ENCODE measurements around the gene LEMD3. TPM values are rescaled to one million over a fixed set of nuclear protein-coding genes. Genes with fewer than 3 reads are reported as not detected.

LEMD3 gene
- polyA plus RNA-seq, 1 donor from 2014 or later: 41.0 TPM

GRCh38 chr12:65269603-65270002 is 100.2 kb downstream of the LEMD3 start:
- Histone ChIP-seq H3K9ac (ENCODE audit: low read length) (no peak overlapping the region), H3K79me2 (replicated peaks; ENCODE audit: insufficient read depth, low read length) (no peaks in the 10 kb centered on the region), H2AFZ (ENCODE audit: low read depth, low read length) (no peak overlapping the region), H3K9me2 (ENCODE audit: insufficient read depth, low read length) (no peaks in the 10 kb centered on the region), H3K4me2 (ENCODE audit: low read length) (no peak overlapping the region), H3K9me3 (ENCODE audit: low read length) (no peaks in the 10 kb centered on the region), H3F3A (ENCODE audit: insufficient read depth, low read length, poor library complexity, severe bottlenecking) (no peaks in the 10 kb centered on the region), H4K20me1 (ENCODE audit: insufficient read depth) (no peaks in the 10 kb centered on the region), H3K4me3 (ENCODE audit: low read length) (no peak overlapping the region), H3K27ac (ENCODE audit: low read length) (no peak overlapping the region), H3K27me3 (ENCODE audit: insufficient read depth, low read depth, low read length) (no peaks in the 10 kb centered on the region), H3K36me3 (ENCODE audit: insufficient read depth, low read length) (no peaks in the 10 kb centered on the region)
- no peak for TF ChIP-seq EP300 (conservative IDR thresholded peaks at IDR 0.05; ENCODE audit: poor library complexity, severe bottlenecking)
- TF ChIP-seq POLR2AphosphoS5 (IDR thresholded peaks at IDR 0.05): no peak
- no peak for TF ChIP-seq TAF1 (IDR thresholded peaks at IDR 0.05; ENCODE audit: low read depth)

- H3K4me2 ChIP-seq (ENCODE audit: low read length): no peak overlapping the region
- no peak overlapping the region for H2AFZ ChIP-seq (ENCODE audit: low read depth, low read length)
- TF ChIP-seq TAF1 (IDR thresholded peaks at IDR 0.05; ENCODE audit: low read depth) (no peak), RAD21 (conservative IDR thresholded peaks at IDR 0.05) (no peak), EP300 (conservative IDR thresholded peaks at IDR 0.05; ENCODE audit: poor library complexity, severe bottlenecking) (no peak), EZH2 (IDR thresholded peaks at IDR 0.05; ENCODE audit: borderline replicate concordance, insufficient read depth, low read length, poor library complexity, severe bottlenecking) (no peak), POLR2AphosphoS5 (IDR thresholded peaks at IDR 0.05) (no peak)
- H3K27ac ChIP-seq (ENCODE audit: low read length): no peak overlapping the region
- H3K36me3 ChIP-seq (ENCODE audit: insufficient read depth, low read length): no peaks in the 10 kb centered on the region
- no peaks in the 10 kb centered on the region for H3F3A ChIP-seq (ENCODE audit: insufficient read depth, low read length, poor library complexity, severe bottlenecking)
- H3K27me3 ChIP-seq (ENCODE audit: insufficient read depth, low read depth, low read length): peaks cover 22% of the 10 kb centered on the region
- H3K4me3 ChIP-seq (ENCODE audit: low read length): no peak overlapping the region
- H3K9ac ChIP-seq (ENCODE audit: low read length): no peak overlapping the region
- no peaks in the 10 kb centered on the region for H3K79me2 ChIP-seq (replicated peaks; ENCODE audit: insufficient read depth, low read length)
- no peaks in the 10 kb centered on the region for H4K20me1 ChIP-seq (ENCODE audit: insufficient read depth)
- no peaks in the 10 kb centered on the region for H3K9me3 ChIP-seq (ENCODE audit: low read length)
- H3K9me2 ChIP-seq (ENCODE audit: insufficient read depth, low read length): no peaks in the 10 kb centered on the region
Measured at GRCh38 chr12:65274602-65275272, 105.4 kb downstream of the LEMD3 start.

- Histone ChIP-seq H3F3A (ENCODE audit: insufficient read depth, low read length, poor library complexity, severe bottlenecking) (no peaks in the 10 kb centered on the region), H3K27me3 (ENCODE audit: insufficient read depth, low read depth, low read length) (peaks cover 28% of the 10 kb centered on the region), H3K4me2 (ENCODE audit: low read length) (no peak overlapping the region), H3K9ac (ENCODE audit: low read length) (no peak overlapping the region), H3K4me3 (ENCODE audit: low read length) (no peak overlapping the region), H3K36me3 (ENCODE audit: insufficient read depth, low read length) (no peaks in the 10 kb centered on the region), H3K79me2 (replicated peaks; ENCODE audit: insufficient read depth, low read length) (no peaks in the 10 kb centered on the region), H2AFZ (ENCODE audit: low read depth, low read length) (no peak overlapping the region), H4K20me1 (ENCODE audit: insufficient read depth) (no peaks in the 10 kb centered on the region), H3K9me2 (ENCODE audit: insufficient read depth, low read length) (no peaks in the 10 kb centered on the region), H3K9me3 (ENCODE audit: low read length) (no peaks in the 10 kb centered on the region), H3K27ac (ENCODE audit: low read length) (no peak overlapping the region)
- no peak for TF ChIP-seq TAF1 (IDR thresholded peaks at IDR 0.05; ENCODE audit: low read depth)
- no peak for TF ChIP-seq CTCF (IDR thresholded peaks at IDR 0.05; ENCODE audit: poor library complexity, severe bottlenecking)
- TF ChIP-seq MXI1 (conservative IDR thresholded peaks at IDR 0.05; ENCODE audit: poor library complexity, severe bottlenecking): no peak
- TF ChIP-seq SMC3 (conservative IDR thresholded peaks at IDR 0.05; ENCODE audit: poor library complexity): no peak
- no peak for TF ChIP-seq POLR2AphosphoS5 (IDR thresholded peaks at IDR 0.05)
- no peak for TF ChIP-seq EZH2 (IDR thresholded peaks at IDR 0.05; ENCODE audit: borderline replicate concordance, insufficient read depth, low read length, poor library complexity, severe bottlenecking)
- no peak for TF ChIP-seq EP300 (conservative IDR thresholded peaks at IDR 0.05; ENCODE audit: poor library complexity, severe bottlenecking)
- TF ChIP-seq RAD21 (conservative IDR thresholded peaks at IDR 0.05): no peak
- TF ChIP-seq REST (IDR thresholded peaks at IDR 0.05; ENCODE audit: borderline replicate concordance): no peak
Measured at GRCh38 chr12:65275627-65276026, 106.2 kb downstream of the LEMD3 start.
